ENCODE measurements around the gene WIZ.

The WIZ gene

DNA sequence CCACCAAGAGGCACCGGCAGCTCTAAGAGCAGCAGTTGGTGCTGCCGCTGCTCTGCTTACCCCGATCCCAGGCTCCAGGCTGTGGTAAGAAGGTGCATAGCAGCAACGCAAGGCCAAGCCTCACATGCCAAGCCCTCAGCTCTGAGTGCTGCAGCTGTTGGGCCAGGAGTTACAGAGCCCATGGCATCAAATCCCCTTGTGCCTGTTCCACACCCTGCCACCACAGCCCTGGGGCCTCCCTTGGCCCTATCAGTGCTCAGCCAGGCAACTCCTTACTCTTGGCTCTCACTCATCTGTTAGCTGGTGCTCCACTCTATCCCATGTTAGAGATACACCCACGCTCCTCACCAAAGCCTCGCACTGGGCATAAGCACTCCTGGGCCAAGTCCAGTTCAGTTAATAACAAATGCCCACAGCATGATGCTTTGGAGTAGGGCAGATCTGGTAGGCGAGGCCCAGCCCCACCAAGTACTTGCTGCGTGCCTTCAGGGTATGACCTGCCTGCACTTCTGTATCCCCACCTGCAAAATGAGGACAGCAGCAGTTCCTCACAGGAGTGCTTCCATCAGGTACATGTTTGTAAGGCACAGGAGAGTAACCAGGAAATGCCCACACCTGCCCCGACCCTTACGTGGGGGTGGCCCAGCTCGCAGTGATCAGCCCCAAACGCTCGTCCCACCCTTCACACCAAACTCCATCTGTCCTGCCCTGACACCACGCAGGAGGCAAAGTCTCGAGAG, 47.2 kb downstream of the WIZ start:
- no peak overlapping the region for H2BK120ac ChIP-seq (ENCODE audit: low read depth, low read length)
- no peak overlapping the region for H3K4me3 ChIP-seq (ENCODE audit: insufficient read depth in 1 of 2, low read depth in 1 of 2, low read length in 2 of 2)
- H3K79me1 ChIP-seq (replicated peaks; ENCODE audit: low read length, poor library complexity, severe bottlenecking), result peaks cover 25% of the 10 kb centered on the region
- DNase-seq, result no peak
- H3K18ac ChIP-seq (ENCODE audit: low read depth in 1 of 2, low read length in 2 of 2), result no peak overlapping the region
- H4K8ac ChIP-seq (ENCODE audit: low read length), result no peak overlapping the region
- no peak overlapping the region for H4K91ac ChIP-seq (ENCODE audit: low read length)
- H3K27ac ChIP-seq (ENCODE audit: low read length, poor library complexity, severe bottlenecking), result no peak overlapping the region
- peaks cover 32% of the 10 kb centered on the region for H3K4me1 ChIP-seq (ENCODE audit: control insufficient read depth, insufficient read depth, low read depth, low read length)
- H3K14ac ChIP-seq (ENCODE audit: low read length in 2 of 2), result no peak overlapping the region
- H3K27me3 ChIP-seq (ENCODE audit: control insufficient read depth in 1 of 2, insufficient read depth in 1 of 2, low read length in 2 of 2), result no peaks in the 10 kb centered on the region
- no peak overlapping the region for H2AFZ ChIP-seq (ENCODE audit: low read depth, low read length)
- WGBS, result 95% methylated on average over 12 of the region's 15 CpGs
- H2BK12ac ChIP-seq (ENCODE audit: low read length in 2 of 2), result no peak overlapping the region
- H3K4me2 ChIP-seq (ENCODE audit: low read length, poor library complexity, severe bottlenecking), result no peak overlapping the region
- H2AK5ac ChIP-seq (ENCODE audit: low read length, severe bottlenecking), result no peak overlapping the region
- peaks cover 66 to 69% of the 10 kb centered on the region in 2 experiments for H3K36me3 ChIP-seq (ENCODE audit: control insufficient read depth in 1 of 2, insufficient read depth in 2 of 2, low read depth in 1 of 2, low read length in 2 of 2)
- H3K4ac ChIP-seq (ENCODE audit: low read depth in 1 of 2, low read length in 2 of 2), result no peak overlapping the region
- no peak overlapping the region for H3K9ac ChIP-seq (ENCODE audit: low read length)
- H3K9me3 ChIP-seq (ENCODE audit: control insufficient read depth, low read length), result no peaks in the 10 kb centered on the region
- H2BK5ac ChIP-seq (ENCODE audit: low read depth, low read length, poor library complexity, severe bottlenecking), result no peak overlapping the region
- no peak overlapping the region for H2BK15ac ChIP-seq (ENCODE audit: low read depth, poor library complexity, severe bottlenecking)
- no peak overlapping the region for H3K23ac ChIP-seq (ENCODE audit: low read length in 2 of 2)

GRCh38 chr19:15401397-15401710, 48.4 kb downstream of the WIZ start:
- WGBS, result 96% methylated on average over 17 of the region's 17 CpGs
- H3K9ac ChIP-seq (ENCODE audit: low read length), result no peak overlapping the region
- no peak overlapping the region for H3K27ac ChIP-seq (ENCODE audit: low read length, poor library complexity, severe bottlenecking)
- no peak overlapping the region for H3K4me2 ChIP-seq (ENCODE audit: low read length, poor library complexity, severe bottlenecking)
- no peak overlapping the region for H3K23ac ChIP-seq (ENCODE audit: low read length in 2 of 2)
- H2BK15ac ChIP-seq (ENCODE audit: low read depth, poor library complexity, severe bottlenecking), result no peak overlapping the region
- peaks cover 28% of the 10 kb centered on the region for H3K4me1 ChIP-seq (ENCODE audit: control insufficient read depth, insufficient read depth, low read depth, low read length)
- H4K8ac ChIP-seq (ENCODE audit: low read length), result no peak overlapping the region
- H3K18ac ChIP-seq (ENCODE audit: low read depth in 1 of 2, low read length in 2 of 2), result no peak overlapping the region
- no peaks in the 10 kb centered on the region for H3K9me3 ChIP-seq (ENCODE audit: control insufficient read depth, low read length)
- no peak overlapping the region for H2AFZ ChIP-seq (ENCODE audit: low read depth, low read length)
- peak overlapping the region; percentile 7 for H4K91ac ChIP-seq (ENCODE audit: low read length)
- H3K4ac ChIP-seq (ENCODE audit: low read depth in 1 of 2, low read length in 2 of 2), result no peak overlapping the region
- no peak overlapping the region for H2BK12ac ChIP-seq (ENCODE audit: low read length in 2 of 2)
- no peak overlapping the region for H2BK5ac ChIP-seq (ENCODE audit: low read depth, low read length, poor library complexity, severe bottlenecking)
- DNase-seq, result no peak
- H3K36me3 ChIP-seq (ENCODE audit: control insufficient read depth in 1 of 2, insufficient read depth in 2 of 2, low read depth in 1 of 2, low read length in 2 of 2), result peaks cover 70 to 81% of the 10 kb centered on the region in 2 experiments
- no peaks in the 10 kb centered on the region for H3K27me3 ChIP-seq (ENCODE audit: control insufficient read depth in 1 of 2, insufficient read depth in 1 of 2, low read length in 2 of 2)
- H2AK5ac ChIP-seq (ENCODE audit: low read length, severe bottlenecking), result no peak overlapping the region
- peaks cover 36% of the 10 kb centered on the region for H3K79me1 ChIP-seq (replicated peaks; ENCODE audit: low read length, poor library complexity, severe bottlenecking)
- H3K14ac ChIP-seq (ENCODE audit: low read length in 2 of 2), result no peak overlapping the region
- no peak overlapping the region for H3K4me3 ChIP-seq (ENCODE audit: insufficient read depth in 1 of 2, low read depth in 1 of 2, low read length in 2 of 2)
- H2BK120ac ChIP-seq (ENCODE audit: low read depth, low read length), result no peak overlapping the region

DNA sequence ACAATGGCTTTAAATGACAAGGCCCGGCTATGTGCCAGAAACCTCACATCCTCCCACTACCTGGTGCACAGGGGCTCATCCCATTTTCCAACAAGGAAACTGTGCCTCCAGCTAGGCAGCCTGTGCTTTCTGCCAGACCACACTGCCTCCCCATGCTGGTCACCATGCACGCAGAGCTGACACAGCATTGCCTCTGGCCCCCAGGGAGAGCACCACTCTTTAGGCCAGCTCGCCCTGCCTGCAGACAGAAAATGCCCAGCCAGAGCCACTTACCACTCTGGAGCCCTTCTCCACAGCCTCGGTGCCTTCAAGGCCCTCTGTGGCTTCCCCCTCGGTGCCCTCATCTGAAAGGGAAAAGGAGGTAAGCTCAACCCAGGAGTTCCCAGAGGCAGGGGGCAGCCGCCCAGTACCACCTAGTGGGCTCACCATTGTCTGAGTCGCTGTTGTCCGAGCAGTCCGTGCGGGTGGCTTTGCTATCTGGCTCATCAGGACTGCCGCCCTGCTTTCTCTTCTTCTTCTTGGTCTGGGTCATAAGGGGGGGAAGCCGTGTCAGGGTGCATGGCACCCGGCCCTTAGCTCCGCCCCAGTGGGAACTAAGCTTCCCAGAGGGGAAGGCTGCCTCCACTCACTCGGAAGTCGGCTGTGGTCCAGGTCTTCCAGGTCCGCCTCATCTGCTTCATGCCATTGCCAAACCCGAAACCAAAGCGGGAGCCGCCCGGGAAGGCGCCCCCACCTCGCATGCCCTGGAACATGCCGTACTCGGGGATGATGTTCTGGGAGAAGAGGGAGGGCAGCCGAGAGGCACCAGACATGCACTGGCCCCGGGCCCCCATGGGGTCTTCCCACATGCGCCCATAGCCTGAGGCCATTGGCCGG, 49.0 kb downstream of the WIZ start:
- WGBS, result 95% methylated on average over 29 of the region's 29 CpGs
- Histone ChIP-seq H3K4me1 (ENCODE audit: control insufficient read depth, insufficient read depth, low read depth, low read length) (peaks cover 24% of the 10 kb centered on the region), H2BK5ac (ENCODE audit: low read depth, low read length, poor library complexity, severe bottlenecking) (no peak overlapping the region), H3K36me3 (ENCODE audit: control insufficient read depth in 1 of 2, insufficient read depth in 2 of 2, low read depth in 1 of 2, low read length in 2 of 2) (peaks cover 71 to 83% of the 10 kb centered on the region in 2 experiments), H3K4me2 (ENCODE audit: low read length, poor library complexity, severe bottlenecking) (no peak overlapping the region), H2AK5ac (ENCODE audit: low read length, severe bottlenecking) (no peak overlapping the region), H2BK15ac (ENCODE audit: low read depth, poor library complexity, severe bottlenecking) (no peak overlapping the region), H4K8ac (ENCODE audit: low read length) (no peak overlapping the region), H4K91ac (ENCODE audit: low read length) (peak overlapping the region; percentile 7), H3K9ac (ENCODE audit: low read length) (no peak overlapping the region), H3K79me1 (replicated peaks; ENCODE audit: low read length, poor library complexity, severe bottlenecking) (peaks cover 40% of the 10 kb centered on the region), H3K14ac (ENCODE audit: low read length in 2 of 2) (no peak overlapping the region), H3K4ac (ENCODE audit: low read depth in 1 of 2, low read length in 2 of 2) (no peak overlapping the region), H2AFZ (ENCODE audit: low read depth, low read length) (no peak overlapping the region), H2BK12ac (ENCODE audit: low read length in 2 of 2) (no peak overlapping the region), H3K4me3 (ENCODE audit: insufficient read depth in 1 of 2, low read depth in 1 of 2, low read length in 2 of 2) (no peak overlapping the region), H3K23ac (ENCODE audit: low read length in 2 of 2) (no peak overlapping the region), H3K9me3 (ENCODE audit: control insufficient read depth, low read length) (no peaks in the 10 kb centered on the region), H3K27me3 (ENCODE audit: control insufficient read depth in 1 of 2, insufficient read depth in 1 of 2, low read length in 2 of 2) (no peaks in the 10 kb centered on the region), H3K27ac (ENCODE audit: low read length, poor library complexity, severe bottlenecking) (no peak overlapping the region), H2BK120ac (ENCODE audit: low read depth, low read length) (no peak overlapping the region), H3K18ac (ENCODE audit: low read depth in 1 of 2, low read length in 2 of 2) (no peak overlapping the region)
- DNase-seq, result no peak

- 98% methylated on average over 12 of the region's 14 CpGs for WGBS
- H3K18ac ChIP-seq (ENCODE audit: low read depth in 1 of 2, low read length in 2 of 2), result no peak overlapping the region
- H4K8ac ChIP-seq (ENCODE audit: low read length), result no peak overlapping the region
- H3K9me3 ChIP-seq (ENCODE audit: control insufficient read depth, low read length), result no peaks in the 10 kb centered on the region
- H3K4me2 ChIP-seq (ENCODE audit: low read length, poor library complexity, severe bottlenecking), result no peak overlapping the region
- no peak overlapping the region for H3K9ac ChIP-seq (ENCODE audit: low read length)
- H3K79me1 ChIP-seq (replicated peaks; ENCODE audit: low read length, poor library complexity, severe bottlenecking), result peaks cover 40% of the 10 kb centered on the region
- H2BK15ac ChIP-seq (ENCODE audit: low read depth, poor library complexity, severe bottlenecking), result no peak overlapping the region
- no peak overlapping the region for H3K14ac ChIP-seq (ENCODE audit: low read length in 2 of 2)
- DNase-seq, result no peak
- no peak overlapping the region for H3K4me3 ChIP-seq (ENCODE audit: insufficient read depth in 1 of 2, low read depth in 1 of 2, low read length in 2 of 2)
- H3K27me3 ChIP-seq (ENCODE audit: control insufficient read depth in 1 of 2, insufficient read depth in 1 of 2, low read length in 2 of 2), result no peaks in the 10 kb centered on the region
- H3K27ac ChIP-seq (ENCODE audit: low read length, poor library complexity, severe bottlenecking), result no peak overlapping the region
- peaks cover 73 to 87% of the 10 kb centered on the region in 2 experiments for H3K36me3 ChIP-seq (ENCODE audit: control insufficient read depth in 1 of 2, insufficient read depth in 2 of 2, low read depth in 1 of 2, low read length in 2 of 2)
- H2BK12ac ChIP-seq (ENCODE audit: low read length in 2 of 2), result no peak overlapping the region
- H2AFZ ChIP-seq (ENCODE audit: low read depth, low read length), result no peak overlapping the region
- H2BK5ac ChIP-seq (ENCODE audit: low read depth, low read length, poor library complexity, severe bottlenecking), result no peak overlapping the region
- H2AK5ac ChIP-seq (ENCODE audit: low read length, severe bottlenecking), result no peak overlapping the region
- no peak overlapping the region for H4K91ac ChIP-seq (ENCODE audit: low read length)
- no peak overlapping the region for H3K4ac ChIP-seq (ENCODE audit: low read depth in 1 of 2, low read length in 2 of 2)
- H2BK120ac ChIP-seq (ENCODE audit: low read depth, low read length), result no peak overlapping the region
- H3K23ac ChIP-seq (ENCODE audit: low read length in 2 of 2), result no peak overlapping the region
- H3K4me1 ChIP-seq (ENCODE audit: control insufficient read depth, insufficient read depth, low read depth, low read length), result peaks cover 18% of the 10 kb centered on the region
These were observed 50.1 kb downstream of the WIZ start for GRCh38 chr19:15399635-15400034.
